GM19035 (cell line): ENCODE data around the gene CITED4.

ENCODE experiments used
- ATAC-seq: cut with Tn5 transposase; IDR thresholded peaks from one replicate; pipeline ENCODE4 v1.9.1; 2021; ENCODE audit not compliant: unreplicated experiment

The CITED4 gene

GRCh38 chr1:40886318-40887011 is 24.3 kb upstream of the CITED4 start:
- ATAC-seq, result no peak

- ATAC-seq, result no peak
These were observed 22.1 kb upstream of the CITED4 start for GRCh38 chr1:40884055-40884795.

- ATAC-seq, result no peak
These were observed 18.8 kb upstream of the CITED4 start for GRCh38 chr1:40880813-40881549.

GRCh38 chr1:40879482-40880175 is 17.5 kb upstream of the CITED4 start:
- no peak for ATAC-seq

- no peak for ATAC-seq
These were observed 16.7 kb upstream of the CITED4 start for GRCh38 chr1:40878906-40879305.

GRCh38 chr1:40877698-40878097 is 15.5 kb upstream of the CITED4 start:
- no peak for ATAC-seq

- ATAC-seq, result no peak
These were observed 14.7 kb upstream of the CITED4 start for GRCh38 chr1:40876891-40877290.

- ATAC-seq, result no peak
These were observed 14.2 kb upstream of the CITED4 start for GRCh38 chr1:40876436-40876761.

- ATAC-seq, result no peak
These were observed 11.8 kb upstream of the CITED4 start for GRCh38 chr1:40873863-40874472.

GRCh38 chr1:40872276-40872675 is 10.1 kb upstream of the CITED4 start:
- ATAC-seq, result no peak

- ATAC-seq, result no peak
These were observed 8.1 kb upstream of the CITED4 start for GRCh38 chr1:40870135-40870728.

- ATAC-seq, result no peak
These were observed 6.0 kb upstream of the CITED4 start for GRCh38 chr1:40868051-40868723.

GRCh38 chr1:40861224-40862003 is 749 bp downstream of the CITED4 start:
- ATAC-seq, result no peak

- no peak for ATAC-seq
These were observed 1.4 kb downstream of the CITED4 start for GRCh38 chr1:40860706-40861223.

- ATAC-seq, result no peak
These were observed 3.2 kb downstream of the CITED4 start for GRCh38 chr1:40858856-40859416.

- ATAC-seq, result no peak
These were observed 4.4 kb downstream of the CITED4 start for GRCh38 chr1:40857737-40858136.

- ATAC-seq, result no peak
These were observed 5.4 kb downstream of the CITED4 start for GRCh38 chr1:40856656-40857302.

- no peak for ATAC-seq
These were observed 6.0 kb downstream of the CITED4 start for GRCh38 chr1:40856116-40856515.
